HG03039 (cell line): ENCODE measurements around the gene FAIM2.

Experiments used
- ATAC-seq: cut with Tn5 transposase; IDR thresholded peaks from one replicate; pipeline ENCODE4 v1.9.1; 2021; ENCODE audit warnings: mild to moderate bottlenecking, moderate library complexity; ENCODE audit not compliant: unreplicated experiment

FAIM2 gene

DNA sequence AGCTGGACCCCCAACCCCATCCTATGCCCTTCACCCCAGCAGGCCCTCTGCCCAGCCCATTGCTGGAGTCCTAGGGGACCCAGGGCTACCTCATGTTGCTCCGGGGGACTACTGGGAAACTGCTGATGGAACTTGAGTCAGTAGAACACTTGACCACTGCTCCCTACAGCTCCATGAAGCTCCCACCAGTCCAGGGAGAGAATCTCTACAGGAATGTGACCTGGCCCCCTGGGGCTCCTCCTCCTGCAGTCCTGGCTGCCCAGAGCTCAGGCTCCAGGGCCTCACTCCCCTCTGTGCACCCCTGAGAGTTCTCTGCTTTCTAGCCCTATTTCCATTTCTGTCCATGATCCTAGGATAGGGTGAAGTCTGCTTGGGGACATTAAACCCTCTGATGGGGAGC lies 36.0 kb upstream of the FAIM2 start:
- ATAC-seq: no peak

DNA sequence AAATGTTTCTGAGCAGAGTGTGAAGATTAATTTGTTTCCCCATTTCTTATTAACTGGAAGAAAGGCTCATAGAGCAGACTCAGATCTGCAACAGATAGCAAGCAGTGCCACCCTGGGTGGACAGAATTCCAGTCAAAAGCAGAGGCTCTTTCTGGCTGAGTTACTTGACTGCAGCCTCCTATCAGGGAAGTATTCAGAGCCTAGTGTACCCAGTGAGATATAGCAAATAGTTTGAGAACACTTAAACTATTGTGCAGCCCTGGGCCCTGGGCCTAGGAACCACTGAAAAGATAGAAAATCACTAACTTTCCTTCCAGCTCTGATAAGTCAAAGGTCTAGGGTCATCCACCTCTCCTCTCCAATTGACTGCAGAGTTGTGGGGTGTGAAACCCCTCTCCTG lies 35.6 kb upstream of the FAIM2 start:
- ATAC-seq: no peak

DNA sequence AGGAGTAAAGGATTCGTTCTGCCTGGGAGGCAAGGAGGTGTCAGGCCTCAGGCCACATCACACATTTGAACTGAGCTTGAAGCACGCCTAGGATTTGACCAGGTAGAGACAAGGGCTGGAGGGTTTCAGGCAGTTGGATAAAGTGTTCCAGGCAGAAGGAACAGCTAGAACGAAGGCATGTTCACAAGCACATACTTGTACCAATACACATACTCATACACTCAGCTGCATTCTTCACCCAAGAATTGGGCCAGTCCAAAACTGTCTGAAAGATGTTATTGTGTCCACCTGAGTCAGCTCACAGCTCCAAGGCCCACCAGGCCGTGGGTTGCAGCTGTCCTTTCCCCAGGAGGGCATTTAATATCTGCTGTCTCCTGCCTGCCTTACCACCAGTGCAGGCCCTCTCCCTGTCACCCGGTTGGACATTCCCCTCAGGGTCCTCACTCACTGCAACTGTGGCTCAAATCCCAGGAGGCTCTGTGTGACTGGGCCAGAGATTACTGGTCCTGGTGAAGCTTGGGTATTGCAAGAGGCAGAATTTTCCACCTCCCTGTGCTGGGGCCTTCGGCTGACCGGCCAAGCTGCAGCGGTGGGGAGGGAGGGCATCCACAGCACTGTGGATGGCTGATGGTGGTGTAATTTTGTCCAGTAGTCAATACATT lies 34.1 kb upstream of the FAIM2 start:
- ATAC-seq: no peak

DNA sequence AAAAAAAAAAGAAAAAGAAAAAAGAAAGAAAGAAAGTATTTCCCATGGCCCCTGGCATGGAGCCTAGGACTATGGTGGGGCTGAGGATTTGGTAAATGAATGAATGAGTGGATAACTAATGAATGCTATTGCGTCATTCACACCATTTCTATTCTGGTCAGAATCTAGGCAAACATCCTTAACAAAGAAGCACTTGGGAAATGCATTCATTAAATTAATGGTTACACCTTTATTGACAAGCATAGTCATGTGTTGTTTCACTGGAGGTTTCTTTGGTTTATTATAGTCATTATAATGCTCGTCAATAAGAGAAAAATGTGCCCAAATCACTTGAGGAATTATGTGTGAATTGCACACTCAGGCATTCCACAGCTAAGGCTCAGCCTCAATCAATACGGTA lies 33.2 kb upstream of the FAIM2 start:
- ATAC-seq: no peak

DNA sequence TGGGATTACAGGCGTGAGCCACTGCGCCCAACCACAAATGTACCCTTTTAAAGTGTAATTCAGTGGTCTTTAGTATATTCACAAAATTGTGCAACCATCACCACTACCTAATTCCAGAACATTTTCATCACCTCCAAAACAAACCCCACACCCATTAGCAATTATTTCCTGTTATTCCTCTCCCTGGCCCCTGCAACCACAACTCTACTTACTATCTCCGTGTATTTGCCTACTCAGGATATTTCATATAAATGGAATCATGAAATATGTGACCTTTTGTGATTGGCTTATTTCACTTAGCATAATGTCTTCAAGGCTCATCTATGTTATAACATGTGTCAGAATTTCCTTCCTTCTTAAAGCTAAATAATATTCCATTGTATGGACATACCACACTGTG lies 30.8 kb upstream of the FAIM2 start:
- ATAC-seq: no peak

DNA sequence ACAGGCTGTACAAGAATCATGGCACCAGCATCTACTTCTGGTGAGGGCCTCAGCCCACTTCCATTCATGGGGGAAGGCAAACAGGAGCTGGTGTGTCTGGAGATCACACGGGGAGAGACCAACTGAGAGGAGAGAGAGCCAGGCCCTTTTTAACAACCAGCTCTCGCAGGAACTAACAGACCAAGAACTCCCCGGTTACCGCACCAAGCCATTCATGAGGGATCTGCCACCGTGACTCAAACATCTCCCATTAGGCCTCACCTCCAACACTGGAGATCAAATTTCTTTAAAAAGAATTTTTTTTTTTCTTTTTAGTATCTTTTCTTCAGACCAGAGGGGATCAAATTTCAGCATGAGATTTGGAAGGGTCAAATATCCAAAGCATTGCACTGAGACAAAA lies 30.1 kb upstream of the FAIM2 start:
- no peak for ATAC-seq

DNA sequence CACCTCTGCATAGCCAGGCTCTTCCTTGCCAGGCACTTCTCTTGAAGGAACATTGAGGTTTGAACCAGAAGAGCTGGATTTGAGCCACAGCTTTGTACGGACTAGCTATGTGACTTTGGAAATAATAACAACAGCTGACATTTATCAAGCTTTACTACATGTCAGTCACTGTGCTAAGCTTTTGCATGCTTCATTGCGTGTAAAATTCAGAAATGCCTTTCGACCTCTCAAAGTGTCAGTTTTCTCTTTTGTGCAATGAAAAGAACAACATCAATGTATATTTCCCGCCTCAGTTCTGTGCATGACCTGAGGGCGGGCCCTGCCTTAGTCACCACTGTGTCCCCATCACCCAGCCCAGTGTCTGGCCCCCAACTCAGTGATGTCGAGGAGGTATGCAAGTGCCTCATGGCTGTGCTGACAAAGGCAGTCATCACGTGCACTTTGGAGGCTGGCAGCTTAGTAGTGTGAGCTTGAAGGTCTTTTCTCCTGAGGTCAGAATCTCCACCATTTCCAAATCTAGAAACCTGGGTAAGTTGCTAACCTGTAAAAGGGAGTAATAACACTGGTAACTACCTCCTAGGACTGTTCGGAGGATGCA lies 28.9 kb upstream of the FAIM2 start:
- ATAC-seq: no peak

DNA sequence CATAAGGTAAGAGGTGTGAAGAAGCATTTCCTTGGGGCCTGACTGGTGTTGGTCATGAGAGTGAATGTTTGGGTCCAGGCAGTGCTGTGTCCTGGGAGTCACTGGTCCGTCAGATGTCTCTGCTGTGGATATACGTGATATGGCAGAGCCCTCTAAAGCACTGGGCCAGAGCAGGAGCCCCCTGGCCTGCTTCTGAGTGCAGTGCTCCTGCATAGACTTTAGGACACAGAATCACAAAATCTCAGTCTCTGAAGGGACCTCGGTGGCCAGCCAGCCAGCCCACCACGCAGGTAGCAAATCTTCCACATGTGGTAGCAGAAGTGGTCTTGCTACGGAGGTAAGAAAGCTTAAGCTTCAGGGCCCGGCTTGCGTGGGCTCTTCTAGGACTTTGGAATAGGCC lies 28.3 kb upstream of the FAIM2 start:
- ATAC-seq: no peak

DNA sequence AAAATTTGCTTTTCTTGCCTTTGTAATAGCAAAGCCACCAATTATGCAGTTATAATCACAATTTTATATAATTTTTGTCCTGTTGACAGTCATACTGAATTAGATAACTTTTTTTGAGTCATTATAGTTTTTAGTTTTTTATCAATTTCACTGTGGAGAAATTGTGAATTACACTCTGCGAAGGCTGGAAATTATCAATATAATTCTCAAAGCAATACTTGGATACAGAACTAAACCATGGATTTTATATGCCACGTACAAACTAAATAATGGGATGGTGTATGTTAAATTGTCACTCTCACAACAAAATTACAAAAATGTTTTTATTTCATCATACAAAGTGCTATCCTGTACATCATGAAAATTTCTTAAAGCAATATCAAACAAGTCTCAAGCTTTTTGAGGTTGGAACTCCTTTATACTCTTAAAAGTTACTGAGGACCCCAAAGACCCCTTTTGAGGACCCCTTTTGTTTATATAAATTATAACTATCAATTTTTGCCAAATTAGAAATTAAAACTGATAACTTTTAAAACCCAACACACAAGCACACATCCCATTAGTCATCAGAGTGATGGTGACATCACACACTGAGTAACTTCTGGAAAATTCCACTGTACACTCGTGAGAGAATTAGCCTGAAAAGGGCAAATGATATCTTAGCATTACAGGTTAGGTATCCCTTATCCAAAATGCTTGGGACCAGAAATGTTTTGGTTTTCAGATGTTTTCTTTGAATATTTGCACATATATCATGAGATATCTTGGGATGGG lies 27.0 kb upstream of the FAIM2 start:
- no peak for ATAC-seq

DNA sequence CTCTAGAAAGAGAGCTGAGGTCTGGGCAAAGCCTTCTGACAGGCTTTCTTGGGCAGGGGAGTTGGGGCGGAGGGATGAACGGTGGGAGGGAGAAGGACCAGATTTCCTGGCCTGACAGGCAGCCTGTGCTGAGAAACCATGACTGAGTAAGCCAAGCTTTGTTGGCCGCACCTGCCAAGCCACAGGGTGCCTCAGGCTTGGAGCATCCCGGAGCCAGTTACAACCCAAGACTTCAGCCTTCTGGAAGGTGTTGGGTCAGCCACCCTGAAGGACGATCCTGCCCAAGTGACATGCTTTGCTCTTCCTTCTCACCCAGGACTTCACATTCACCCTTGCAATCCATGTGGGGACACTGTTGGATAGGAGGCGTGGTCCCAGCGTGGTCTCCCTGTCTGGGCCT lies 25.9 kb upstream of the FAIM2 start:
- no peak for ATAC-seq

DNA sequence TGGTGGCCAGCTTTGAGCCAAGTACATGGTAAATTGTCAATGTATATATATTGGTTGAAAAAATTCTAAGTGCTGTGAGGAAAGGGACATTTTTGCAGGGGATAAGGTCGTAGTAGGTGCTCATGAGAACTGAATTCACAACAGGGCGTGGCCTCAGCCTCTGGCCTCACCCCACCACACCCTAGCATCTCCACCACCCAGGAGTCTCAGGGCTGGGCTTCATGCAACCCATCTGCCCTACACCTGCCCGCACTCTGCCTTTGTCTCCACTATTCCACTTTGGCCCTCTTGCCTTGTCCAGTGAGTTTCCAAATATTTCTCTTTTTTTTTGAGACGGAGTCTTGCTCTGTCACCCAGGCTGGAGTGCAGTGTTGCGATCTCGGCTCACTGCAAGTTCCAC lies 24.8 kb upstream of the FAIM2 start:
- no peak for ATAC-seq

DNA sequence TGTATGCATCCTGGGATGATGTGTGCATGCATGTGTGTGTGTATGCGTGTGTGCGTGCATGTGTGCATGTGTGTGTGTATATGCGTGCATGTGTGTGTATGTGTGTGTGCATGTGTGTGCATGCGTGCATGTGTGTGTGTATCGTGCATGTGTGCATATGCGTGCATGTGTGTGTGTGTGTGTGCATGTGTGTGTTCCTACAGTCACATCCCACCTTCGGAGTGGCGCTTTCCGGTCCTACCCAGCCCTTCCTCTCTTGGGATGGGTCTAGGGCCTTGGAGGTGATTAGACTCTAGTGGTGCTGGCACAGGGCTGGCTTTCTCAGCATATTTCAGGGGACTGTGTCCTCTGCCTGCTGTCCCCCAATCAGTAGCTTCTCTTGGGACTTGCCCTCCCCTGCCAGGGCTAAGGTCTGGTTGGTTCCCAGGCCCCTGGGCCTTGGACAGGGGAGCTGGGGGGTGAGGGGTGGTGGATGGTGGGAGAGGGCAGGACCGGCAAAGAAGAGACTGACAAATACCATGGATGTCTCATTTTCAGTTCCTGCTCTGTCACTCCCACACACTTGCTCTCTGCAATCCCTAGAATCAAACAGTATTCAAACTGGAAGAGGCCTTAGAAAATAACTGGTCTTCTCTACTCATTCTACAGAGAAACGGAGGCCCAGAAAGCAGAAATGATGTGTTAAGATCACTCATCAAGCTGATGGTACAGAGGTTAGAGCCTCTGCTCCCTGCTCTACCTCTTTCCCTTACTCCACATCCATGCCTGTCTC lies 21.9 kb upstream of the FAIM2 start:
- no peak for ATAC-seq

DNA sequence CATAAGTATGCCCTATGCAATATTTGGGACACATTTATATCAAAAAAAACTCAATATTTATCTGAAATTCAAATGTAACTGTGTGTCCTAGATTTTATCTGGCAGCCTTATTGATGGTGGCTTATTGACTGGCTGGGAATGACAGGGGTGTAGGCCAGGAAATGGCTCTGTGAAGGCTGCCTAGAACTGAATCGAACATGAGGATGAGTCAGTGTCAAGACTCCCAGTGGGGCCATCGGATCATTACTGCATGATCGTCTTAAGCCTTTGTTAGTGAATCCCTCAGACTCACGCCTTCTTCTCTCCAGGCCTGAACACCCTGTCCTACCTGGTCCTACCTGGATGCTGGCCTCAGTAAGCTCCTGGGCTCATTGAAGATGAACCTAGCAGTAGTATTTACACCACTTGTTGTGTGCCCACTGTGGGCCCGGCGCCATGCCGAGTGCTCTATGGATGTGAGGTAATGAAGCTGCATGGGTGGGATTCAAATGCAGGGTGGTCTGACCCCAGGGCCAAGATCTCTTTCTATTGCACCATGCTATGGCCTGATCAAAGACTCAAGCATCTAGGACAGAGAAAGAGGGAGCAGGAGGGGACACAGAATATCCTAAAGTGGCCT lies 21.0 kb upstream of the FAIM2 start:
- no peak for ATAC-seq

DNA sequence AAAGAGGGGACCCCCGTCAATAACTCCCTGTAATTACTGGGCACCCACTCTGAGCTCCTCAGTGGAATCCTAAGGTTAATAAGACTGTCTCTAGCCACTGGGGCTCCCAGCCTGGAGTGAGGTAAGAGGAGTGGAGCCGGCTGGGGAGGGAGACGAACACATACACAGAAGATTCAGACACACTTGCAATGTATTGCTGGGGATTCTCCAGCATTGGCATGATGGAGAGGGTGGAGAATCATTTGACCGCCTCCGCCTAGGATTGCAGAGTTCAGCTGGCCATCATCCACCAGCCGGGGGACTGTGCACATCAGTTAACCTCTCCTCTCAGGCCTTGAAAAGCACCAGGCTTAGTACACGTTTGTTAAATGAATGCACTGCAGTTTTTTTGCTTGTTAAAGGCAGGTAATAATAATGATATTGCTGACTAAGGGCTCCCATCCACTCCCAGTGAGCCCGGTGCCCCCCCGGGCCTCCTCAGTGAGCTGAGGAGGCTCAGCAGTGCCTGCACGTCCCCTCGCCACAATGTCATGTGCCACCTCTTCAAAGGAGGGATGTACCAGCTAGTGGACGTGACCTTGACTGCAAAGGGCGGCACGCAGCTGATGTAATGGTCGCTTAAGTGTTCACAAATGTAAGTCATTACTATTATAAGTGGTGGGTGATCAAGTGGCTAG lies 20.3 kb upstream of the FAIM2 start:
- no peak for ATAC-seq

DNA sequence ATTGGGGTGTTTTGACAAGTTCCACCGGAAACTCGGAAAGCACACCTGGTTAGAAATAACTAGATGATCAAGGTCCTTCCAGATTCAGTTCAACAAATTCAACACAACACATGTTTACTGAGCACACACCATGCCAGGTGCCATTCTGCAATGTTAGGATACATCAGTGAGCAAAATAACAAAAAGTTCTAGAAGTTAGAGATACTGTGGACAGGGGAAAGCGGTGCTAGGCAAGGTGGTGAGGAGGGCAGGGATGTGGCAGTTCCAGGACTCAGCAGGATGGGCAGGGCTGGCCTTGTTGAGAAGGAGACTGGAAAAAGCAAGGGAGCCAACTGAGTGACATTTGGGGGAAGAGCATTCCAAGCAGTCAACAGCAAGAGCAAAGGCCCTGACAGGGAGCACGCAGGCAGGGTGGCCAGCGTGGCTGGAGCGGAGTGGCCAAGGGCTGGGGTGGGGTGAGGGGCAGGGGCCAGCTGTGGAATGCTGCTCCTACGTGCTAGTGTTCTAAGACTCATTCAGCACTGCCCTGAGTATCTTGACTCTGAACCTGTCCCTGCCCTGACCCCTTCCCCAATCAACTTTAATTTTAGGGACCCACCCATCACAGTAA lies 19.4 kb upstream of the FAIM2 start:
- no peak for ATAC-seq

DNA sequence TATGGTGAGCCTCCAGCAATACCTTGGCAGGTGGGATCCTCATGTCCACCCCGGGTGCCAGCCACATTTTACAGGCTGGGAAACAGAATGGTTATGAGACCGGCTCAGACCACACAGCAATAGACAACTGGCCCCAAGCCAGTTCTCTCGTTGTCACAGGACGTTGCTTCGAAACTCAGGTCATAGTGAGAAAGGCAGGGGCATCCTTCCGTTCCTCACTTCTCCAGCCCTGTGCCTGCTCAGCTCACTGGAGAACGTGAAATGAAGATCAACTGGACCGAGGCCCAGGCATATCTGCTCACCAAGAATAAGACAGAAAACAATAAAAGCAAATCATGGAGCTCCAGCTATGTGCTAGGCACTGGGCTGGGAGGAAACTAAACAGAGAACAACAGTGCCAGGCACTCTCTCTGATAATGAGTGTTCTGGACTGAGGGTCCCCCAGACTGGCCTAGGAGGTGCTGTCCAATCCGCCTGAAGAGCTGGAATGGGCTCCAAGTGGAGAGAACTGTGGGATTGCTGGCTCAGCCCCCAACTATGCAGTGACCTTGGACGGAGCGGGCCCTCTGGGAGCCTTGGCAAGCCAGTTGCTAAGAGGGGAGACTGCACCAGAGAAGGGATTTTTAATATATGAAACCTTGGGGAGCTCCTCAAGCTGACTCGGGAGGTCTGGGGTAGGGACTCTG lies 18.8 kb upstream of the FAIM2 start:
- ATAC-seq: no peak

DNA sequence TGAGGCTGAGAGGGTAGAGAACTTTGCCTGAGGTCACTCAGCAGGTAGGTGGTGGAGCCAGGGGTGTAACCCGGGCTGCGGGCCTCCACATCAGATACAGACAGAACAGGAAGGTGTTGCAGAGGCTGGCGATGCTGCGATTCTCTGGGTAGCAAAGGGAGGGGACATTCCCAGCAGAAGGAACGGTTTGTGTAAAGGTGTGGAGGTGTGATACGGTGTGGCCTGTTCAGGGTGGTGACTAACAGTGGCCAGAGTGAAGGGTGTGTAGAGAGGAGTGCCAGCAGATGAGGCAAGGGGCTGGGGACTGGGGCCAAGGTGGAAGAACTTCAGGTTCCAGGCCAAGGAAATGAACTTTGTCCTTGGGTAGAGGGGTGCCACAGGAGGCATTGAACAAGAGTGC lies 18.2 kb upstream of the FAIM2 start:
- no peak for ATAC-seq

DNA sequence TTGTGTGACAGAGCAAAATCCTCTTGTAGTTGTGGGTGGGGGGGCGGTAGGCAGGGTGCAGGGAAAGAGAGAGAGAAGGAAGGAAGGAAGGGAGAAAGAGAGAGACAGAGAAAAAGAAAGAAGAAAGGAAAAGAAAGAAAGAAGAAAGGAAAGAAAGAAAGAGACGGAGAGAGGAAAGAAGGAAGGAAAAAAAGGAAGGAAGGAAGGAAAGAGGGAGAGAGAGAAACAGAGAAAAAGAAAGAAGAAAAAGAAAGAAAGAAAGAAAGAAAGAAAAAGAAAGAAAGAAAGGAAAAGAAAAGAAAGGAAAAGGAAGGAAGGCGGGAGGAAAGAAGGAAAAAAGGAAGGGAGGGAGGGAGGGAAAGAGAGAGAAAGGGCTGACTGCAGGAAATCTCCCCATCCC lies 17.6 kb upstream of the FAIM2 start:
- no peak for ATAC-seq

DNA sequence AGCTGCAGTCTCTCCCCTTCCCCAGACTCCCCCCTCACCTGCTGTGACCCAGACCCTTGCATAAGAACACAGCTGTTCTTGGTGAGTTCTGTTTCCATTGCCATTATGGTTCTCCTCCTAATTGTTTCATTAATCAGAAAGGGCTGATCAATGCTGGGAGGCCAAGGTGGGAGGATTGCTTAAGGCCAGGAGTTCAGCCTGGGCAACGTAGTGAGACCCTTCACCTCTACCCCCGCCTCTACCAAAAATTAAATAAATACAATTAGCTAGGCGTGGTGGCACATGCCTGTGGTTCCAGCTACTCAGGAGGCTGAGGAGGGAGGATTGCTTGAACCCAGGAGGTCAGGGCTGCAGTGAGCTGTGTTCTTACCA lies 17.2 kb upstream of the FAIM2 start:
- ATAC-seq: no peak
